Body of pancreas (tissue), 4 donors: Measurements from ENCODE around the gene ADAMTS13.

Experiments used
- CTCF ChIP-seq, 7 experiments: fragments of 450-650 bp in 4 of 7; fragments of 200-600 bp in 3 of 7; sonication (generic) in 3 of 7; IDR thresholded peaks; one replicate each; pipeline ENCODE4 v1.5.1; 2016 to 2019; ENCODE audit warnings: antibody characterized with exemption in 7 of 7
- POLR2A ChIP-seq, 3 donors: fragments of 450-650 bp; IDR thresholded peaks; one replicate each; pipeline ENCODE4 v1.6.1; 2016; ENCODE audit warnings: antibody characterized with exemption in 3 of 3, mild to moderate bottlenecking in 2 of 3

GRCh38 chr9:133380734-133381133 lies 41.4 kb upstream of the ADAMTS13 start:
- TF ChIP-seq CTCF (IDR thresholded peaks at IDR 0.05), result no peak
- TF ChIP-seq POLR2A (IDR thresholded peaks at IDR 0.05), result no peak
